Measurements from ENCODE around the gene CDC42SE2.
"Not testable (repeated sequence)": the region's sequence is repeated elsewhere in the genome, so short reads cannot be mapped to it uniquely, and the experiment has no call there.

- TF ChIP-seq CTCF, POLR2AphosphoS5 (IDR thresholded peaks at IDR 0.05): not testable (repeated sequence)
Observed at GRCh38 chr5:131344288-131344687, 80.4 kb downstream of the CDC42SE2 start.
